Measurements from ENCODE around the gene STAC.
"Not testable (repeated sequence)": the region's sequence is repeated elsewhere in the genome, so short reads cannot be mapped to it uniquely, and the experiment has no call there.

The STAC gene

DNA sequence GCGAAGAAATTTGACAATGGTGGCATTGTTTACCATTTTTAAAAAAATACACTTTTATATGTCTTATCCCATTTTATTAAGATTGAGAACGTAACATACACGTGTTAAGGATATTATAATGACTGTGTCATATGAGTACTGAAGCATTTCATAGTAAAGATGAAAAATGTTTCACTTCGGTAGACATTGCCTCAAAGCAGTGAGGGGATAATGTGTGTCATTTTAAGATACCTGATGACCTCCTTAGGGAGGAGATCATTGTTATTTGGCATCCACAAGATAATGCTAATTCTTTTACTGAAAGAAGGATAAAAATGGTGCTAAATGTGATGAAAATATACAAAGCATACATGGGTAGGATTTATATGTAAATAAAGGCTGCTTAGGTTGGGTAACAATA lies 107.3 kb downstream of the STAC start:
- H3K27me3 ChIP-seq (ENCODE audit: control insufficient read depth in 2 of 2, insufficient read depth in 2 of 2, low read length in 2 of 2) = no peaks in the 10 kb centered on the region
- no peak overlapping the region for H3K4me3 ChIP-seq (ENCODE audit: low read length in 2 of 2)
- H3K9me3 ChIP-seq (ENCODE audit: control insufficient read depth in 2 of 2, low read length in 2 of 2) = no peaks in the 10 kb centered on the region
- no peaks in the 10 kb centered on the region for H3K36me3 ChIP-seq (ENCODE audit: control insufficient read depth in 2 of 2, insufficient read depth in 2 of 2, low read length in 2 of 2)
- H3K27ac ChIP-seq (ENCODE audit: low read depth in 2 of 2, low read length in 2 of 2) = no peak overlapping the region
- H3K4me1 ChIP-seq (ENCODE audit: control insufficient read depth in 2 of 2, insufficient read depth in 2 of 2, low read length in 2 of 2) = no peaks in the 10 kb centered on the region
- no peak overlapping the region for H3K9ac ChIP-seq (ENCODE audit: low read depth in 1 of 2, low read length in 2 of 2)

GRCh38 chr3:36488077-36488789 lies 107.9 kb downstream of the STAC start:
- Histone ChIP-seq H3K36me3 (ENCODE audit: control insufficient read depth in 2 of 2, insufficient read depth in 2 of 2, low read length in 2 of 2) (no peaks in the 10 kb centered on the region), H3K9me3 (ENCODE audit: control insufficient read depth in 2 of 2, low read length in 2 of 2) (no peaks in the 10 kb centered on the region), H3K4me1 (ENCODE audit: control insufficient read depth in 2 of 2, insufficient read depth in 2 of 2, low read length in 2 of 2) (no peaks in the 10 kb centered on the region), H3K27ac (ENCODE audit: low read depth in 2 of 2, low read length in 2 of 2) (no peak overlapping the region), H3K27me3 (ENCODE audit: control insufficient read depth in 2 of 2, insufficient read depth in 2 of 2, low read length in 2 of 2) (no peaks in the 10 kb centered on the region), H3K9ac (ENCODE audit: low read depth in 1 of 2, low read length in 2 of 2) (no peak overlapping the region), H3K4me3 (ENCODE audit: low read length in 2 of 2) (no peak overlapping the region)

DNA sequence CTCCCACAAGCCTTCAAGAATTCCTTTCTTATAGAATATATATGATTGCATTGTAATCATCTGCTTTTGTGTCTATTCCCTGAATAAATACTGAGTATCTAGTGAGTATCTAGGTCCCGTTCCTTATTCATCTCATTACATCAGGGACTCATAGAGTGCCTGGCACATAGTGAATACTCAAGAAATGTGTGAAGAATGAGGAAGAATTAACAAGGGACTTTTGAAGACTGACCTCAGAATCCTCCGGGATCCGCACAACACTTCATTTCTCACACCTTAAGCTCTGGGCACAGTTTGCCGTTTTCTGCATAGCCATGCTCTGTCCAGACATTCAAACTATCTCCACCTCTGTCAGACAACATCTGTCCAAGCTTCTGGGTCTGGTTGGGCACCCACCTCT lies 108.8 kb downstream of the STAC start:
- no peak overlapping the region for H3K27ac ChIP-seq (ENCODE audit: low read depth in 2 of 2, low read length in 2 of 2)
- H3K4me1 ChIP-seq (ENCODE audit: control insufficient read depth in 2 of 2, insufficient read depth in 2 of 2, low read length in 2 of 2) = no peaks in the 10 kb centered on the region
- H3K9ac ChIP-seq (ENCODE audit: low read depth in 1 of 2, low read length in 2 of 2) = no peak overlapping the region
- no peaks in the 10 kb centered on the region for H3K9me3 ChIP-seq (ENCODE audit: control insufficient read depth in 2 of 2, low read length in 2 of 2)
- no peak overlapping the region for H3K4me3 ChIP-seq (ENCODE audit: low read length in 2 of 2)
- H3K27me3 ChIP-seq (ENCODE audit: control insufficient read depth in 2 of 2, insufficient read depth in 2 of 2, low read length in 2 of 2) = no peaks in the 10 kb centered on the region
- no peaks in the 10 kb centered on the region for H3K36me3 ChIP-seq (ENCODE audit: control insufficient read depth in 2 of 2, insufficient read depth in 2 of 2, low read length in 2 of 2)

GRCh38 chr3:36489679-36490425 lies 109.5 kb downstream of the STAC start:
- H3K27me3 ChIP-seq (ENCODE audit: control insufficient read depth in 2 of 2, insufficient read depth in 2 of 2, low read length in 2 of 2) = no peaks in the 10 kb centered on the region
- no peak overlapping the region for H3K4me3 ChIP-seq (ENCODE audit: low read length in 2 of 2)
- no peak overlapping the region for H3K9ac ChIP-seq (ENCODE audit: low read depth in 1 of 2, low read length in 2 of 2)
- no peaks in the 10 kb centered on the region for H3K4me1 ChIP-seq (ENCODE audit: control insufficient read depth in 2 of 2, insufficient read depth in 2 of 2, low read length in 2 of 2)
- H3K36me3 ChIP-seq (ENCODE audit: control insufficient read depth in 2 of 2, insufficient read depth in 2 of 2, low read length in 2 of 2) = no peaks in the 10 kb centered on the region
- no peaks in the 10 kb centered on the region for H3K9me3 ChIP-seq (ENCODE audit: control insufficient read depth in 2 of 2, low read length in 2 of 2)
- no peak overlapping the region for H3K27ac ChIP-seq (ENCODE audit: low read depth in 2 of 2, low read length in 2 of 2)

DNA sequence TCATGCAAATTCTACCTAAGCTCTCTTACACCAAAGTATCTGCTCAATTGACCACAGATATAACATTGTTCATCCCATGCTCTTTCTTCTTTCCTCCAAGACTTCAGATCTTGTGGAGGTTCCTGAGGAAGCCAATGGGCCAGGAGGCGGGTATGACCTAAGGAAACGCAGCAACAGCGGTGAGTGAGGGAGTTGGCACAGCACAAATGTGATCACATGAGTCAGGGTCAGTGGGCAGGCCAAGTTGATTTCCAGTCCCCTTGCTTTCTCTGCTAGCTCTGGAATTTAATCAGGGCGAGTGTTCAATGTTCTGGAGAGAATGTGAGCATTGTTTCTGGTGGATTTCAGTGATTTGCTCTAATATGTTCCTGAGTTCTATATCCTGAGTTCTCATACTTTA lies 112.7 kb downstream of the STAC start:
- Histone ChIP-seq H3K4me1 (ENCODE audit: control insufficient read depth in 2 of 2, insufficient read depth in 2 of 2, low read length in 2 of 2) (no peaks in the 10 kb centered on the region), H3K27ac (ENCODE audit: low read depth in 2 of 2, low read length in 2 of 2) (no peak overlapping the region), H3K27me3 (ENCODE audit: control insufficient read depth in 2 of 2, insufficient read depth in 2 of 2, low read length in 2 of 2) (no peaks in the 10 kb centered on the region), H3K36me3 (ENCODE audit: control insufficient read depth in 2 of 2, insufficient read depth in 2 of 2, low read length in 2 of 2) (no peaks in the 10 kb centered on the region), H3K9ac (ENCODE audit: low read depth in 1 of 2, low read length in 2 of 2) (no peak overlapping the region), H3K4me3 (ENCODE audit: low read length in 2 of 2) (no peak overlapping the region), H3K9me3 (ENCODE audit: control insufficient read depth in 2 of 2, low read length in 2 of 2) (no peaks in the 10 kb centered on the region)

DNA sequence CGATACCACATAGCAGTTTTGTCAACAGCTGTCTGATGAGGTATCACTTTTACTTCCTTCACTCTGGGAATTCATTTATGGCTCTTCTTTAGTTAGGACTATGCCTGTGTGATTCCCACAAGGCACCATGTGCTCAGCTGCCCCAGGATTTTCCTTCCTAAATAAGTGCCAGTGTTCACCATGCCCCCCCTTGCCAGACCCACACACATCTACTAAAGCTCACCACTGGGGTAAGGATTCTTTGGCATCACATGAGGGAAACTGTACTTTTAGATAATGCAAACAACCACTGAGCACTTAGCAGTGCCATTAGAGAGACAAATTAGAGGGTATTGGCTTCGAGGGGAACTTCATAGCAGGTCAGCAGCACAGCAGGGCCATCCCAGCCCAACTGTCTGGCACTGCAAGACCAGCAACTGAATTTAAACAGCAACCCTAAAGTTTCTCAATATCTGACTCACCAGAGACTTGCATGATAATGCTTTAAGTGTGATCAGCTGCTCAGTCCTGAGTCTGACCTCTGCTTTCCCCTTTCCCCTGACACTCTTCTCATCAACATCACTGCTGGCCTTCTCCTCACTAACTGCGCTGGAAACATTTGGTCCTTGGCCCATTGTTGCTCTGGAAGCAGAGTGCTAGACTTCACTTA lies 114.3 kb downstream of the STAC start:
- Histone ChIP-seq H3K9ac (ENCODE audit: low read depth in 1 of 2, low read length in 2 of 2) (no peak overlapping the region), H3K27me3 (ENCODE audit: control insufficient read depth in 2 of 2, insufficient read depth in 2 of 2, low read length in 2 of 2) (no peaks in the 10 kb centered on the region), H3K36me3 (ENCODE audit: control insufficient read depth in 2 of 2, insufficient read depth in 2 of 2, low read length in 2 of 2) (no peaks in the 10 kb centered on the region), H3K4me3 (ENCODE audit: low read length in 2 of 2) (no peak overlapping the region), H3K9me3 (ENCODE audit: control insufficient read depth in 2 of 2, low read length in 2 of 2) (no peaks in the 10 kb centered on the region), H3K4me1 (ENCODE audit: control insufficient read depth in 2 of 2, insufficient read depth in 2 of 2, low read length in 2 of 2) (no peaks in the 10 kb centered on the region), H3K27ac (ENCODE audit: low read depth in 2 of 2, low read length in 2 of 2) (no peak overlapping the region)

DNA sequence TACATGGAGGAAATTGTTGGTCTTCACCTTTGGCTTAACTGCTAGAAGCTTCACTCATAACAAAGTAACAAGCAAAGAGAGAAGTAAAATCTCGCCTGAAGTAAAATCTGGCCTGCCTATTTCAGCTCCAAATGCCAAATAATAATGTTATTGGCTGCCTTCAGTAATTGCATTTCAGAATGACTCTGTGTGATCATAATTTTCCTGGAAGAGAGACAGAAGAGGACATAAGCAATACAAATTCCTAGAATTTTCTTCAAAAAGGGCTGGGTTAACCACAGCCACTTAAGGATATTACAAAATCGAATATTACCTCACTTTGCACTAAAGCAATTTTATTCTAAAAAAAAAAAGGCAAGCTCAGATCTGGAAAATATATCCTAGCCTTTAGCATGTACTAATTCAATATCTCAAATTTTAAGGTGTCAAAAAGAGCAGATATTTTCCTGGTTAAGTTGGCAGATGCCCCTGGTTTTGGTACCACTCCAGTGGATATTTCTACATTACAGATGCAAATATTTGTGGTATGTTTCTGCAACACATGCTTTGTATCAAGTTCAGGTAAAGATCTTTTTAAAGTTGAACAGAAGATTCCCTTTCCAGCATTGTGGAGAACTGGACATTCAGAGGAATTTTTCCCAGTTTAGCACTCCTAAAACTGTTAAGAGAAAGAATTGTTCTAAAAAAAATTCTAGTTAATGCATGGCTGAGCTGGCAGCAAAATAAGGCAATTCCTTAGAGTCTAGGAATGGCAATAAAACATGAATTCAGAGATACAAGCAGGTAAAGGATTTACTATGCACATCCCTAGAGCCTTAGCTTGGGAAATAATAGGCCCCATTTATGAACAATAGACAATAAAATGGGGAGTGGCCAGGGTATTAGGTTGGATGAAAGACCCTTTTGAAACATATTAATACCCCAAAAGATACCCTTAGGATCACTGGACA lies 116.7 kb downstream of the STAC start:
- Histone ChIP-seq H3K27ac (ENCODE audit: low read depth in 2 of 2, low read length in 2 of 2) (no peak overlapping the region), H3K27me3 (ENCODE audit: control insufficient read depth in 2 of 2, insufficient read depth in 2 of 2, low read length in 2 of 2) (no peaks in the 10 kb centered on the region), H3K4me3 (ENCODE audit: low read length in 2 of 2) (no peak overlapping the region), H3K9me3 (ENCODE audit: control insufficient read depth in 2 of 2, low read length in 2 of 2) (no peaks in the 10 kb centered on the region), H3K4me1 (ENCODE audit: control insufficient read depth in 2 of 2, insufficient read depth in 2 of 2, low read length in 2 of 2) (no peaks in the 10 kb centered on the region), H3K36me3 (ENCODE audit: control insufficient read depth in 2 of 2, insufficient read depth in 2 of 2, low read length in 2 of 2) (no peaks in the 10 kb centered on the region), H3K9ac (ENCODE audit: low read depth in 1 of 2, low read length in 2 of 2) (no peak overlapping the region)

DNA sequence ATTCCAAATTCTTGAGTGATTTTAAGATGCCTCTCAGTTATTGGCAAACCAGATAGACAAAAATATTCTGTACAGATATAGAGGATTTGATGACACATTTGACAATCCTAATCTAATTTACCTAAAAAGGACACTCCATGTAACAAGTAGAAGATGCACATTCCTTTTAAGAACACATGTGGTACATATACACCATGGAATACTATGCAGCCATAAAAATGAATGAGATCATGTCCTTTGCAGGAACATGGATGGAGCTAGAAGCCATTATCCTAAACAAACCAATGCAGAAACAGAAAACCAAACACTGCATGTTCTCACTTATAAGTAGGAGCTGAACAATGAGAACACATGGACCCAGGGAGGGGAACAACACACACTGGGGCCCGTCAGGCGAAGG lies 119.7 kb downstream of the STAC start:
- not testable (repeated sequence) for H3K9ac ChIP-seq (ENCODE audit: low read depth in 1 of 2, low read length in 2 of 2); H3K4me3 ChIP-seq (ENCODE audit: low read length in 2 of 2); H3K36me3 ChIP-seq (ENCODE audit: control insufficient read depth in 2 of 2, insufficient read depth in 2 of 2, low read length in 2 of 2); H3K9me3 ChIP-seq (ENCODE audit: control insufficient read depth in 2 of 2, low read length in 2 of 2); H3K27me3 ChIP-seq (ENCODE audit: control insufficient read depth in 2 of 2, insufficient read depth in 2 of 2, low read length in 2 of 2); H3K27ac ChIP-seq (ENCODE audit: low read depth in 2 of 2, low read length in 2 of 2); H3K4me1 ChIP-seq (ENCODE audit: control insufficient read depth in 2 of 2, insufficient read depth in 2 of 2, low read length in 2 of 2)

- H3K36me3 ChIP-seq (ENCODE audit: control insufficient read depth in 2 of 2, insufficient read depth in 2 of 2, low read length in 2 of 2) = no peaks in the 10 kb centered on the region
- H3K9me3 ChIP-seq (ENCODE audit: control insufficient read depth in 2 of 2, low read length in 2 of 2) = no peaks in the 10 kb centered on the region
- no peaks in the 10 kb centered on the region for H3K4me1 ChIP-seq (ENCODE audit: control insufficient read depth in 2 of 2, insufficient read depth in 2 of 2, low read length in 2 of 2)
- H3K27me3 ChIP-seq (ENCODE audit: control insufficient read depth in 2 of 2, insufficient read depth in 2 of 2, low read length in 2 of 2) = no peaks in the 10 kb centered on the region
- H3K27ac ChIP-seq (ENCODE audit: low read depth in 2 of 2, low read length in 2 of 2) = no peak overlapping the region
- H3K9ac ChIP-seq (ENCODE audit: low read depth in 1 of 2, low read length in 2 of 2) = no peak overlapping the region
- no peak overlapping the region for H3K4me3 ChIP-seq (ENCODE audit: low read length in 2 of 2)
Observed at GRCh38 chr3:36501616-36502015, 121.3 kb downstream of the STAC start.

Data from mucosa of rectum (tissue), 2 donors.